Measurements from ENCODE around the gene MSI2. TPM values are rescaled to one million over a fixed set of nuclear protein-coding genes. Genes with fewer than 3 reads are reported as not detected.
A peak's percentile ranks its signal among the peaks of the same experiment; 100 is the strongest.

MSI2 gene
- total and polyA plus RNA-seq, 12 donors: 32.6 to 411 (median 148) TPM

GRCh38 chr17:57640079-57640478, 383.8 kb downstream of the MSI2 start:
- intact Hi-C loops (cut with DNase I): no loop called here
- DNase-seq: no peak
- Histone ChIP-seq H3K36me3 (replicated peaks in 1 of 2) (no peaks in the 10 kb centered on the region), H3K9me3 (replicated peaks in 1 of 3) (no peaks in the 10 kb centered on the region), H3K27ac (no peak overlapping the region), H3K4me3 (no peak overlapping the region), H3K27me3 (no peaks in the 10 kb centered on the region), H3K4me1 (replicated peaks in 1 of 2) (peaks cover 6 to 20% of the 10 kb centered on the region in 2 donors)
- 81 to 91% (median 88%) methylated on average over 6 to 7 of the region's 7 CpGs for WGBS, 4 donors
- TF ChIP-seq CTCF (IDR thresholded peaks at IDR 0.05): no peak
- no peak for TF ChIP-seq POLR2A (IDR thresholded peaks at IDR 0.05)

DNA sequence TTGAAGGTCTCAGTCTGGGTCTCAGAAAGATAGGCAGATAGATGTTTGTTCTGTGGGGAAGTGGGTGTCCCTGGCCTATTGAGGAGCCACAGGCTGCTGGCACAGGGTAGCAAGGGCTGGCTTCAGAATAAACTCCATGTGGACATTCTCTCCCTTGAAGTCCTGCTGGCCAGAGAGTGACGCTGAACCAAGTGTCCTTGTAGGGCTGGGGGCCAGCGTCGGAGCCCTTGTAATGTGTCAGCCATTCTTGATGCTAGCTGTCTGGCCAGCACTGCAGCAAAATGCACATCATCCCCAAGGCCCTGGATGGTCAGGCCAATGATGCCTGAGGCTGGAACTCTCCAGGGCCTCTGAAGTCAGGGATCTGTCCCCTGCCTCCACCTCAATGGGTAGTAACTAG, 385.4 kb downstream of the MSI2 start:
- WGBS, 4 donors: 37 to 61% (median 59%) methylated on average over 3 of the region's 3 CpGs; no CpG with 5 or more reads in 1 of the 4 donors
- peak; percentile 59 to 83 (median 74) for DNase-seq
- intact Hi-C loops (cut with DNase I): no loop called here

GRCh38 chr17:57643062-57643461, 386.7 kb downstream of the MSI2 start:
- 94 to 99% (median 96%) methylated on average over 8 of the region's 8 CpGs for WGBS, 4 donors
- intact Hi-C loops (cut with DNase I): no loop called here

More for the DNA sequence above, 385.4 kb downstream of the MSI2 start:
- Histone ChIP-seq H3K27me3 (no peaks in the 10 kb centered on the region), H3K4me3 (no peak overlapping the region), H3K9me3 (replicated peaks in 1 of 3) (no peaks in the 10 kb centered on the region), H3K27ac (peak overlapping the region in 2 of 5 donors; percentile 38 to 55), H3K36me3 (replicated peaks in 1 of 2) (no peaks in the 10 kb centered on the region), H3K4me1 (replicated peaks in 1 of 2) (peaks cover 6 to 20% of the 10 kb centered on the region in 2 donors)
- TF ChIP-seq CTCF (IDR thresholded peaks at IDR 0.05) (no peak), POLR2A (IDR thresholded peaks at IDR 0.05) (no peak)

DNA sequence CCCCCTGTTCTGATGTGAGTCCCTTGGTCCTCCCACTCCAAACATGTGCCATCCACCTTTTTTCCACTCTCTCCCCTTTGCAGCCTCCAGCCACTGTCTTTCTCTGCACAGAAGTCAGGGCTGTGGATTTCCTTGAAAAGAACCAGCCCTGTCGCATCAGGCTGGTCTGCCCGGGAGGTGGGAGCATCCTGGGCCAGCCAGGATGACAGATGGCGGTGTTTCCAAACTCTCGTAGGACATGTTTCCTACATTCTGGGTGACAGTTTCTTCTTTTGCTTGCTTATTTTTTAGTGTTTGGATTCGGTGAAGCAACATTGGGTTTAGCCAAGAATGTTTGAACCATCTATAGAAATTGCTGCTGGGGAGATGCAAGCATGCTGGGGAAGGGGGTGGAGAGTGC, 388.0 kb downstream of the MSI2 start:
- Histone ChIP-seq H3K9me3 (replicated peaks in 1 of 3) (no peaks in the 10 kb centered on the region), H3K4me1 (replicated peaks in 1 of 2) (peaks cover 6 to 20% of the 10 kb centered on the region in 2 donors), H3K4me3 (no peak overlapping the region), H3K27ac (peak overlapping the region in 2 of 5 donors; percentile 10 to 15), H3K36me3 (replicated peaks in 1 of 2) (no peaks in the 10 kb centered on the region), H3K27me3 (no peaks in the 10 kb centered on the region)
- intact Hi-C loops (cut with DNase I): no loop called here
- 58 to 76% (median 62%) methylated on average over 5 of the region's 5 CpGs for WGBS, 4 donors
- no peak for DNase-seq
- TF ChIP-seq CTCF (IDR thresholded peaks at IDR 0.05) (no peak), POLR2A (IDR thresholded peaks at IDR 0.05) (no peak)

More at GRCh38 chr17:57643062-57643461, 386.7 kb downstream of the MSI2 start:
- H3K36me3 ChIP-seq (replicated peaks in 1 of 2): no peaks in the 10 kb centered on the region
- TF ChIP-seq POLR2A (IDR thresholded peaks at IDR 0.05) (no peak), CTCF (IDR thresholded peaks at IDR 0.05) (no peak)
- DNase-seq: no peak
- no peak overlapping the region for H3K4me3 ChIP-seq
- no peaks in the 10 kb centered on the region for H3K27me3 ChIP-seq
- H3K27ac ChIP-seq: peak overlapping the region in 1 of 5 donors; percentile 15
- peaks cover 6 to 20% of the 10 kb centered on the region in 2 donors for H3K4me1 ChIP-seq (replicated peaks in 1 of 2)
- H3K9me3 ChIP-seq (replicated peaks in 1 of 3): no peaks in the 10 kb centered on the region

All from adrenal gland (tissue), 12 donors.